Measurements from ENCODE around the gene IGSF8.
A peak's percentile ranks its signal among the peaks of the same experiment; 100 is the strongest.

Gene IGSF8

GRCh38 chr1:160134791-160135572, 36.6 kb upstream of the IGSF8 start:
- Histone ChIP-seq H3K4me1 (ENCODE audit: control insufficient read depth, insufficient read depth, low read length) (no peaks in the 10 kb centered on the region), H3K9me3 (ENCODE audit: control insufficient read depth, insufficient read depth, low read depth, low read length) (no peaks in the 10 kb centered on the region), H3K27ac (ENCODE audit: extremely low read depth, low read depth, low read length) (no peak overlapping the region), H3K4me3 (ENCODE audit: low read depth, low read length) (no peak overlapping the region), H3K36me3 (ENCODE audit: control insufficient read depth in 2 of 2, insufficient read depth in 1 of 2, low read length in 2 of 2) (no peaks in the 10 kb centered on the region)
- CTCF ChIA-PET: no interaction called here
- POLR2A ChIA-PET: no interaction called here
- no peak for TF ChIP-seq ZNF274 (IDR thresholded peaks at IDR 0.05; ENCODE audit: low read length)
- TF ChIP-seq ZNF274 (tag by site-specific recombination; IDR thresholded peaks at IDR 0.05; ENCODE audit: borderline replicate concordance): no peak
- no peak for TF ChIP-seq ZNF664 (tag by site-specific recombination; IDR thresholded peaks at IDR 0.05)
- no peak for TF ChIP-seq ZNF48 (tag by site-specific recombination; IDR thresholded peaks at IDR 0.05)
- TF ChIP-seq, protein P1, sequence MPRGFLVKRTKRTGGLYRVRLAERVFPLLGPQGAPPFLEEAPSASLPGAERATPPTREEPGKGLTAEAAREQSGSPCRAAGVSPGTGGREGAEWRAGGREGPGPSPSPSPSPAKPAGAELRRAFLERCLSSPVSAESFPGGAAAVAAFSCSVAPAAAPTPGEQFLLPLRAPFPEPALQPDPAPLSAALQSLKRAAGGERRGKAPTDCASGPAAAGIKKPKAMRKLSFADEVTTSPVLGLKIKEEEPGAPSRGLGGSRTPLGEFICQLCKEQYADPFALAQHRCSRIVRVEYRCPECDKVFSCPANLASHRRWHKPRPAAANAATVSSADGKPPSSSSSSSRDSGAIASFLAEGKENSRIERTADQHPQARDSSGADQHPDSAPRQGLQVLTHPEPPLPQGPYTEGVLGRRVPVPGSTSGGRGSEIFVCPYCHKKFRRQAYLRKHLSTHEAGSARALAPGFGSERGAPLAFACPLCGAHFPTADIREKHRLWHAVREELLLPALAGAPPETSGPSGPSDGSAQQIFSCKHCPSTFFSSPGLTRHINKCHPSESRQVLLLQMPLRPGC (tag by site-specific recombination; IDR thresholded peaks at IDR 0.05): no peak
- TF ChIP-seq KLF8 (tag by site-specific recombination; IDR thresholded peaks at IDR 0.05): no peak
- TF ChIP-seq ZNF169 (tag by site-specific recombination; IDR thresholded peaks at IDR 0.05): no peak
- TF ChIP-seq ZNF223 (tag by site-specific recombination; IDR thresholded peaks at IDR 0.05): no peak
- TF ChIP-seq ZNF776 (tag by site-specific recombination; IDR thresholded peaks at IDR 0.05; ENCODE audit: borderline replicate concordance): no peak

- Histone ChIP-seq H3K4me3 (ENCODE audit: low read depth, low read length) (no peak overlapping the region), H3K36me3 (ENCODE audit: control insufficient read depth in 2 of 2, insufficient read depth in 1 of 2, low read length in 2 of 2) (no peaks in the 10 kb centered on the region), H3K4me1 (ENCODE audit: control insufficient read depth, insufficient read depth, low read length) (no peaks in the 10 kb centered on the region), H3K27ac (ENCODE audit: extremely low read depth, low read depth, low read length) (no peak overlapping the region), H3K9me3 (ENCODE audit: control insufficient read depth, insufficient read depth, low read depth, low read length) (no peaks in the 10 kb centered on the region)
- ChIA-PET CTCF (no interaction called here), POLR2A (no interaction called here)
- TF ChIP-seq ELK4 (IDR thresholded peaks at IDR 0.05; ENCODE audit: borderline replicate concordance, low read depth, low read length): no peak
- TF ChIP-seq, protein P2, sequence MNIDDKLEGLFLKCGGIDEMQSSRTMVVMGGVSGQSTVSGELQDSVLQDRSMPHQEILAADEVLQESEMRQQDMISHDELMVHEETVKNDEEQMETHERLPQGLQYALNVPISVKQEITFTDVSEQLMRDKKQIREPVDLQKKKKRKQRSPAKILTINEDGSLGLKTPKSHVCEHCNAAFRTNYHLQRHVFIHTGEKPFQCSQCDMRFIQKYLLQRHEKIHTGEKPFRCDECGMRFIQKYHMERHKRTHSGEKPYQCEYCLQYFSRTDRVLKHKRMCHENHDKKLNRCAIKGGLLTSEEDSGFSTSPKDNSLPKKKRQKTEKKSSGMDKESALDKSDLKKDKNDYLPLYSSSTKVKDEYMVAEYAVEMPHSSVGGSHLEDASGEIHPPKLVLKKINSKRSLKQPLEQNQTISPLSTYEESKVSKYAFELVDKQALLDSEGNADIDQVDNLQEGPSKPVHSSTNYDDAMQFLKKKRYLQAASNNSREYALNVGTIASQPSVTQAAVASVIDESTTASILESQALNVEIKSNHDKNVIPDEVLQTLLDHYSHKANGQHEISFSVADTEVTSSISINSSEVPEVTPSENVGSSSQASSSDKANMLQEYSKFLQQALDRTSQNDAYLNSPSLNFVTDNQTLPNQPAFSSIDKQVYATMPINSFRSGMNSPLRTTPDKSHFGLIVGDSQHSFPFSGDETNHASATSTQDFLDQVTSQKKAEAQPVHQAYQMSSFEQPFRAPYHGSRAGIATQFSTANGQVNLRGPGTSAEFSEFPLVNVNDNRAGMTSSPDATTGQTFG (tag by site-specific recombination; IDR thresholded peaks at IDR 0.05; ENCODE audit: borderline replicate concordance): no peak
- peak; percentile 100 for TF ChIP-seq ZFHX2 (tag by site-specific recombination; conservative IDR thresholded peaks at IDR 0.05)
- TF ChIP-seq, protein P3, sequence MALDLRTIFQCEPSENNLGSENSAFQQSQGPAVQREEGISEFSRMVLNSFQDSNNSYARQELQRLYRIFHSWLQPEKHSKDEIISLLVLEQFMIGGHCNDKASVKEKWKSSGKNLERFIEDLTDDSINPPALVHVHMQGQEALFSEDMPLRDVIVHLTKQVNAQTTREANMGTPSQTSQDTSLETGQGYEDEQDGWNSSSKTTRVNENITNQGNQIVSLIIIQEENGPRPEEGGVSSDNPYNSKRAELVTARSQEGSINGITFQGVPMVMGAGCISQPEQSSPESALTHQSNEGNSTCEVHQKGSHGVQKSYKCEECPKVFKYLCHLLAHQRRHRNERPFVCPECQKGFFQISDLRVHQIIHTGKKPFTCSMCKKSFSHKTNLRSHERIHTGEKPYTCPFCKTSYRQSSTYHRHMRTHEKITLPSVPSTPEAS (tag by site-specific recombination; IDR thresholded peaks at IDR 0.05): peak; percentile 87
- no peak for TF ChIP-seq HOXA7 (CRISPR knock-in tag; IDR thresholded peaks at IDR 0.05; ENCODE audit: borderline replicate concordance)
- no peak for TF ChIP-seq ZNF366 (tag by site-specific recombination; conservative IDR thresholded peaks at IDR 0.05)
- TF ChIP-seq ZNF248 (tag by site-specific recombination; IDR thresholded peaks at IDR 0.05): no peak
- TF ChIP-seq EGR2 (tag by site-specific recombination; IDR thresholded peaks at IDR 0.05; ENCODE audit: low read depth): peak; percentile 100
- no peak for TF ChIP-seq ZBTB21 (tag by site-specific recombination; IDR thresholded peaks at IDR 0.05)
- TF ChIP-seq, protein P4, sequence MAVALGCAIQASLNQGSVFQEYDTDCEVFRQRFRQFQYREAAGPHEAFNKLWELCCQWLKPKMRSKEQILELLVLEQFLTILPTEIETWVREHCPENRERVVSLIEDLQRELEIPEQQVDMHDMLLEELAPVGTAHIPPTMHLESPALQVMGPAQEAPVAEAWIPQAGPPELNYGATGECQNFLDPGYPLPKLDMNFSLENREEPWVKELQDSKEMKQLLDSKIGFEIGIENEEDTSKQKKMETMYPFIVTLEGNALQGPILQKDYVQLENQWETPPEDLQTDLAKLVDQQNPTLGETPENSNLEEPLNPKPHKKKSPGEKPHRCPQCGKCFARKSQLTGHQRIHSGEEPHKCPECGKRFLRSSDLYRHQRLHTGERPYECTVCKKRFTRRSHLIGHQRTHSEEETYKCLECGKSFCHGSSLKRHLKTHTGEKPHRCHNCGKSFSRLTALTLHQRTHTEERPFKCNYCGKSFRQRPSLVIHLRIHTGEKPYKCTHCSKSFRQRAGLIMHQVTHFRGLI (tag by site-specific recombination; IDR thresholded peaks at IDR 0.05): no peak
- TF ChIP-seq ZNF114 (tag by site-specific recombination; IDR thresholded peaks at IDR 0.05): no peak
- TF ChIP-seq MYNN (tag by site-specific recombination; IDR thresholded peaks at IDR 0.05; ENCODE audit: borderline replicate concordance): no peak
- no peak for TF ChIP-seq ZNF23 (tag by site-specific recombination; IDR thresholded peaks at IDR 0.05; ENCODE audit: borderline replicate concordance)
- TF ChIP-seq PRDM1 (tag by site-specific recombination; IDR thresholded peaks at IDR 0.05): no peak
Observed at GRCh38 chr1:160133990-160134770, 35.8 kb upstream of the IGSF8 start.
